NCI-H2227 (cell line): ENCODE data around the gene CACNA1C.

Experiments used
- DNase-seq: peaks from one replicate; lab custom pipeline; 2025; ENCODE audit not compliant: unreplicated experiment; lab: John Stamatoyannopoulos, UW

CACNA1C gene

GRCh38 chr12:2229661-2230539 lies 177.1 kb downstream of the CACNA1C start:
- DNase-seq: no peak

- no peak for DNase-seq
Measured at GRCh38 chr12:2231011-2231595, 178.3 kb downstream of the CACNA1C start.

GRCh38 chr12:2231956-2232355 lies 179.2 kb downstream of the CACNA1C start:
- no peak for DNase-seq

- DNase-seq: no peak
Measured at GRCh38 chr12:2233034-2233433, 180.2 kb downstream of the CACNA1C start.

- no peak for DNase-seq
Measured at GRCh38 chr12:2234091-2234490, 181.3 kb downstream of the CACNA1C start.

- DNase-seq: no peak
Measured at GRCh38 chr12:2234646-2235350, 182.0 kb downstream of the CACNA1C start.

- no peak for DNase-seq
Measured at GRCh38 chr12:2236506-2237294, 183.9 kb downstream of the CACNA1C start.

- no peak for DNase-seq
Measured at GRCh38 chr12:2238111-2238510, 185.3 kb downstream of the CACNA1C start.

GRCh38 chr12:2239381-2239871 lies 186.6 kb downstream of the CACNA1C start:
- DNase-seq: no peak

- no peak for DNase-seq
Measured at GRCh38 chr12:2240390-2240789, 187.6 kb downstream of the CACNA1C start.

- DNase-seq: no peak
Measured at GRCh38 chr12:2240984-2241383, 188.2 kb downstream of the CACNA1C start.

GRCh38 chr12:2242216-2242615 lies 189.4 kb downstream of the CACNA1C start:
- DNase-seq: no peak

GRCh38 chr12:2242816-2243215 lies 190.0 kb downstream of the CACNA1C start:
- no peak for DNase-seq

- DNase-seq: no peak
Measured at GRCh38 chr12:2243275-2243674, 190.5 kb downstream of the CACNA1C start.

- DNase-seq: peak; percentile 74
Measured at GRCh38 chr12:2244013-2244861, 191.4 kb downstream of the CACNA1C start.

GRCh38 chr12:2246358-2246757 lies 193.6 kb downstream of the CACNA1C start:
- no peak for DNase-seq

- no peak for DNase-seq
Measured at GRCh38 chr12:2247120-2247519, 194.3 kb downstream of the CACNA1C start.

- DNase-seq: no peak
Measured at GRCh38 chr12:2247596-2247995, 194.8 kb downstream of the CACNA1C start.

GRCh38 chr12:2248087-2248900 lies 195.5 kb downstream of the CACNA1C start:
- DNase-seq: no peak
